H1 (cell line): ENCODE results near the gene NKX2-8. TPM values are rescaled to one million over a fixed set of nuclear protein-coding genes. Genes with fewer than 3 reads are reported as not detected.

Experiments
- CTCF ChIA-PET: fragments of 300-600 bp; sonication (Branson Sonifier 250); formaldehyde crosslinking; loops from one replicate; lab custom pipeline; 2021; ENCODE audit not compliant: partially characterized antibody; lab: Charles Lee
- POLR2A ChIA-PET: fragments of 300-600 bp; sonication (Branson Sonifier 250); formaldehyde crosslinking; loops from one replicate; lab custom pipeline; 2021; ENCODE audit warnings: inconsistent platforms; ENCODE audit not compliant: partially characterized antibody; lab: Charles Lee
- DNase-seq, 2 experiments: peaks; one replicate each; pipeline versions ENCODE4 v3.0.0 to v3.0.0-alpha.2; 2010 to 2022; ENCODE audit warnings: low spot score in 2 of 2, low read depth in 1 of 2, mixed read lengths in 1 of 2
- FAIRE-seq: peaks from 2 replicates; lab custom pipeline; 2011; peaks lifted over from hg19 to GRCh38; lab: Jason Lieb, UNC
- H2AFZ ChIP-seq: 2 replicates; pipeline ENCODE4 v1.8.1; 2012; ENCODE audit warnings: low read length, inconsistent platforms
- H2AK5ac ChIP-seq: 2 replicates; pipeline ENCODE4 v1.6.1; 2013; ENCODE audit warnings: low read depth, low read length
- H2BK120ac ChIP-seq: replicated peaks from 2 replicates; pipeline ENCODE3; 2013; ENCODE audit warnings: low read depth, low read length, inconsistent platforms
- H2BK12ac ChIP-seq: 2 replicates; pipeline ENCODE4 v1.6.1; 2013; ENCODE audit warnings: low read depth, low read length
- H2BK15ac ChIP-seq: 2 replicates; pipeline ENCODE4 v1.6.1; 2013; ENCODE audit warnings: low read length
- H2BK20ac ChIP-seq: 2 replicates; pipeline ENCODE4 v1.6.1; 2013; ENCODE audit warnings: low read length
- H2BK5ac ChIP-seq: 2 replicates; pipeline ENCODE4 v1.6.1; 2013; ENCODE audit warnings: low read depth, low read length
- H3K14ac ChIP-seq: 2 replicates; pipeline ENCODE4 v1.6.1; 2013; ENCODE audit warnings: inconsistent platforms; ENCODE audit not compliant: insufficient read length
- H3K18ac ChIP-seq: 2 replicates; pipeline ENCODE4 v1.6.1; 2013; ENCODE audit warnings: low read length; ENCODE audit errors: extremely low read depth
- H3K23ac ChIP-seq: 2 replicates; pipeline ENCODE4 v1.6.1; 2013; ENCODE audit warnings: inconsistent platforms; ENCODE audit not compliant: insufficient read length
- H3K23me2 ChIP-seq: 2 replicates; pipeline ENCODE4 v1.6.1; 2013; ENCODE audit warnings: low read depth, low read length
- H3K27ac ChIP-seq: 2 replicates; pipeline ENCODE4 v1.6.1; 2011; ENCODE audit warnings: low read depth, low read length, inconsistent platforms
- H3K27me3 ChIP-seq, 4 experiments: replicated peaks in 1 of 4; 1 replicate in 1 of 4; 2 replicates in 3 of 4; pipeline versions ENCODE4 v1.6.1 to v1.8.1; 2011 to 2013; ENCODE audit warnings: low read length in 3 of 4, mild to moderate bottlenecking in 3 of 4, inconsistent platforms in 2 of 4, mixed read lengths in 2 of 4, moderate library complexity in 1 of 4; ENCODE audit not compliant: control insufficient read depth in 3 of 4, insufficient read depth in 3 of 4; ENCODE audit errors: extremely low read depth in 1 of 4
- H3K36me3 ChIP-seq, 4 experiments: 2 replicates each; pipeline versions ENCODE4 v1.6.1 to v1.8.1; 2011 to 2013; ENCODE audit warnings: mild to moderate bottlenecking in 4 of 4, low read length in 3 of 4, moderate library complexity in 2 of 4, control low read depth in 1 of 4, inconsistent platforms in 1 of 4; ENCODE audit not compliant: insufficient read depth in 4 of 4, control insufficient read depth in 2 of 4
- H3K4ac ChIP-seq: replicated peaks from 2 replicates; pipeline ENCODE3; 2013; ENCODE audit warnings: low read length, low read depth, mixed read lengths, inconsistent platforms; ENCODE audit not compliant: insufficient read length
- H3K4me1 ChIP-seq, 4 experiments: replicated peaks in 1 of 4; 1 replicate in 1 of 4; 2 replicates in 3 of 4; pipeline versions ENCODE4 v1.6.1 to v1.8.1; 2011 to 2013; ENCODE audit warnings: low read length in 3 of 4, inconsistent platforms in 2 of 4, mixed read lengths in 1 of 4; ENCODE audit not compliant: insufficient read depth in 4 of 4, control insufficient read depth in 3 of 4
- H3K4me2 ChIP-seq, 2 experiments: 2 replicates each; pipeline versions ENCODE4 v1.6.1 to v1.8.1; 2011 to 2013; ENCODE audit warnings: low read depth in 2 of 2, low read length in 2 of 2, control low read depth in 1 of 2, inconsistent platforms in 1 of 2, mild to moderate bottlenecking in 1 of 2; ENCODE audit not compliant: insufficient read depth in 1 of 2
- H3K4me3 ChIP-seq, 4 experiments: fragments of 200-600, 300-600 bp in 1 of 4; sonication (generic), shearing (Covaris generic), sonication (Bioruptor Twin) in 1 of 4; 2 replicates each; pipeline versions ENCODE4 v1.5.1 to v1.8.1; 2011 to 2016; ENCODE audit warnings: low read length in 4 of 4, low read depth in 3 of 4, control low read depth in 2 of 4, inconsistent platforms in 2 of 4, mild to moderate bottlenecking in 2 of 4, mixed read lengths in 1 of 4, moderate library complexity in 1 of 4; ENCODE audit not compliant: insufficient read depth in 2 of 4; ENCODE audit errors: extremely low read depth in 1 of 4
- H3K56ac ChIP-seq: replicated peaks from 2 replicates; pipeline ENCODE3; 2013; ENCODE audit warnings: low read depth, mild to moderate bottlenecking, mixed read lengths, low read length, inconsistent platforms; ENCODE audit not compliant: insufficient read length
- H3K79me1 ChIP-seq: 2 replicates; pipeline ENCODE4 v1.6.1; 2013; ENCODE audit warnings: low read depth, low read length, control low read depth
- H3K79me2 ChIP-seq, 2 experiments: 2 replicates each; pipeline versions ENCODE4 v1.6.1 to v1.8.1; 2012 to 2013; ENCODE audit warnings: low read length in 2 of 2, mild to moderate bottlenecking in 2 of 2, inconsistent platforms in 1 of 2; ENCODE audit not compliant: insufficient read depth in 2 of 2, control insufficient read depth in 1 of 2
- H3K9ac ChIP-seq, 4 experiments: replicated peaks in 1 of 4; 1 replicate in 1 of 4; 2 replicates in 3 of 4; pipeline versions ENCODE4 v1.6.1 to v1.8.1; 2011 to 2013; ENCODE audit warnings: low read depth in 3 of 4, low read length in 3 of 4, control low read depth in 2 of 4, mild to moderate bottlenecking in 2 of 4, moderate library complexity in 2 of 4, inconsistent platforms in 1 of 4; ENCODE audit errors: extremely low read depth in 1 of 4
- H3K9me3 ChIP-seq, 2 experiments: 2 replicates each; pipeline versions ENCODE4 v1.6.1 to v1.8.1; 2012 to 2013; ENCODE audit warnings: mild to moderate bottlenecking in 2 of 2, moderate library complexity in 2 of 2, control low read depth in 1 of 2, inconsistent platforms in 1 of 2, low read depth in 1 of 2, low read length in 1 of 2, mixed read lengths in 1 of 2; ENCODE audit not compliant: insufficient read depth in 2 of 2
- H4K20me1 ChIP-seq, 2 experiments: replicated peaks in 1 of 2; 2 replicates each; pipeline versions ENCODE3 to v1.8.1; 2011 to 2013; ENCODE audit warnings: inconsistent platforms in 2 of 2, low read length in 2 of 2, mild to moderate bottlenecking in 1 of 2; ENCODE audit not compliant: insufficient read depth in 2 of 2, control insufficient read depth in 1 of 2
- H4K5ac ChIP-seq: 2 replicates; pipeline ENCODE4 v1.6.1; 2013; ENCODE audit warnings: low read length, low read depth, mixed read lengths, inconsistent platforms; ENCODE audit not compliant: insufficient read length
- H4K8ac ChIP-seq: 2 replicates; pipeline ENCODE4 v1.8.0; 2013; ENCODE audit warnings: mild to moderate bottlenecking, moderate library complexity, low read length, inconsistent platforms; ENCODE audit not compliant: insufficient read depth; ENCODE audit errors: extremely low read depth
- H4K91ac ChIP-seq: replicated peaks from 2 replicates; pipeline ENCODE3; 2013; ENCODE audit warnings: low read length, mixed read lengths, inconsistent platforms; ENCODE audit not compliant: insufficient read length
- RNF2 ChIP-seq: fragments of 200-900, 300-1000 bp; sonication (generic); IDR thresholded peaks from 2 replicates; pipeline ENCODE4 v1.7.1; 2016; ENCODE audit warnings: borderline replicate concordance, low read depth, mild to moderate bottlenecking, antibody characterized with exemption, low read length; ENCODE audit not compliant: poor library complexity, severe bottlenecking; ENCODE audit errors: missing control alignments
- WGBS, 2 experiments: shearing (Covaris generic) in 1 of 2; methylation state at CpG; one replicate each; pipeline versions ENCODE4 v1.1.6 to v1.1.7; 2013 to 2015; ENCODE audit warnings: low lambda C conversion rate in 2 of 2, mixed read lengths in 2 of 2, inconsistent platforms in 1 of 2, low coverage in 1 of 2, missing lambda C conversion rate in 1 of 2; ENCODE audit not compliant: insufficient replicate concordance in 2 of 2, insufficient coverage in 1 of 2, insufficient read length in 1 of 2; ENCODE audit errors: extremely low coverage in 1 of 2, missing lambda C conversion rate in 1 of 2; 5-methylcytosine and 5-hydroxymethylcytosine counted together
- polyA plus RNA-seq, 7 experiments: library from polyadenylated mRNA; depleted of rRNA in 3 of 7; stranded (reverse) in 5 of 7; unstranded in 2 of 7; fragments of >200 nt in 5 of 7; fragments of 200-250 nt in 2 of 7; gene quantifications; 1 replicate in 5 of 7; 2 replicates in 1 of 7; 4 replicates in 1 of 7; pipeline versions ENCODE4 v1.2.1 to v1.2.3, GENCODE V29; 2011 to 2013; ENCODE audit warnings: missing spikeins in 2 of 7, mixed read lengths in 2 of 7
- total RNA-seq: library from RNA; stranded (reverse); fragmentation: NEBNext Ultra II Directional; extraction: Animal tissue kit (Norgen Biotek cat#: 25700); gene quantifications from 2 replicates; pipeline ENCODE4 v1.2.1, GENCODE V29; 2021

Gene NKX2-8
- total and polyA plus RNA-seq, 2 of the 8 experiments (the other 6 are each of a cell fraction or from before 2014, with no cell fraction given) = not detected

- CTCF ChIA-PET = interaction anchor here (0.6 to 27.3 kb wide), 18 partner anchors 11 to 572 kb away, joined by 3 to 395 read pairs (median 4); partner anchors contain the start of gene NKX2-1
- H3K18ac ChIP-seq = no peak overlapping the region
- DNase-seq (no peak), FAIRE-seq (no peak)
- no peak overlapping the region for H3K4ac ChIP-seq
- no peak overlapping the region for H2BK12ac ChIP-seq
- H2BK5ac ChIP-seq = no peak overlapping the region
- no peaks in the 10 kb centered on the region for H3K79me2 ChIP-seq
- H3K4me3 ChIP-seq = peak overlapping the region in 1 of 4 experiments; percentile 58; a peak in 4 of 8 replicates
- no peak overlapping the region for H3K23ac ChIP-seq
- H3K36me3 ChIP-seq = peaks cover 0 to 8% (median 0%) of the 10 kb centered on the region in 4 experiments; a peak in 1 of 8 replicates
- H2AK5ac ChIP-seq = no peak overlapping the region
- H2BK120ac ChIP-seq = no peak overlapping the region
- no peak overlapping the region for H3K14ac ChIP-seq
- no peaks in the 10 kb centered on the region for H3K79me1 ChIP-seq
- H4K5ac ChIP-seq = no peak overlapping the region
- H3K4me2 ChIP-seq = peak overlapping the region; percentile 48 to 81; a peak in 3 of 4 replicates
- H4K20me1 ChIP-seq = peaks cover 16 to 18% of the 10 kb centered on the region in 2 experiments
- no peak overlapping the region for H2BK15ac ChIP-seq
- H3K9ac ChIP-seq = no peak overlapping the region
- no peaks in the 10 kb centered on the region for H3K9me3 ChIP-seq
- 24% methylated on average over 4 of the region's 4 CpGs; no CpG with 5 or more reads in 1 of the 2 experiments for WGBS, 2 experiments
- H4K8ac ChIP-seq = no peak overlapping the region
- peaks cover 0 to 21% (median 11%) of the 10 kb centered on the region in 4 experiments; a peak in 5 of 7 replicates for H3K4me1 ChIP-seq
- no peak overlapping the region for H3K27ac ChIP-seq
- no peak overlapping the region for H3K56ac ChIP-seq
- POLR2A ChIA-PET = interaction anchor here (1.1 to 1.5 kb wide), 3 partner anchors 10 to 74 kb away, joined by 4 to 6 read pairs (median 5); no protein-coding TSS in a partner anchor
- H2BK20ac ChIP-seq = no peak overlapping the region
- H3K27me3 ChIP-seq = peaks cover 84 to 100% (median 93%) of the 10 kb centered on the region in 4 experiments
- no peak overlapping the region for H2AFZ ChIP-seq
- H3K23me2 ChIP-seq = peaks cover 5% of the 10 kb centered on the region; the same call in 1 of the 2 replicates
- H4K91ac ChIP-seq = no peak overlapping the region
- TF ChIP-seq RNF2 = no peak
Observed at GRCh38 chr14:36579001-36579555, 3.3 kb downstream of the NKX2-8 start.
